Measurements from ENCODE around the gene HOXA5.

Gene HOXA5

DNA sequence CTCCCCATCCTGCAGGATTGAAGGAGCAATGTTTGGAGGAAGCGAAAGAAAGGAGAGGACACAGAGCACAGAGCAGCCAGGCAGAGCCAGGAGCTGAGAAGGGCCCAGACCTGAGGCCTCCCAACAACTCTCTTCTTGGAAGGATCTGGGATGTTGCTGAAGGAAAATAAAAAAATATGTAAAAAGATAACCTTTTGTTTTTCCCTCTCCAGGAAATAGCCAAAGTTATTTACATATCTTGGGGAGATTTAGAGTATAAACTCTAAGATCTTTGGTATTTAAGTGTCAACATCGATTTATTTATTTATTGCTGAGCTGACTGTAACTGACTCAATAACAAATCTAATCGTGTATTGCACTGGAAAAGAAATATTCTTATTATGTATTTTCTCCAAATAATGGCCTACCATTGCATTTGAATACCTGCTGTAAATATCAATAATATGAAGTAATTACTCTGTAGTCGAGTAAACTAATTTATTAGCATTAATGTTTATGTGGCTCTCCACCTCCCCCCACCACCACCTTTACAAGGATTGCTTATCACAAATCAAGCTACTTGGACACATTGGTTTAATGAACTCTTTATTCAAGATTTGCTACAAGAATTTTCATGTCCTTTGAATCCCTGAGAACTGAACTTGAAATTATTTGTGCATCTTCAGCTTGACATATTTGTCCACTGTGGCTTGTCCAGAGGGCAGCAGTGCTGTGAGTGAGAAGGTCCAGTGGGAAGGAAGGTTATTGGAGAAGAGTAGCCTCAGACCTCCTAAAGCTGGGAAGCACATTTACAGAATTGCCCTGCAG, 43.4 kb upstream of the HOXA5 start:
- H3K4me3 ChIP-seq (ENCODE audit: low read depth in 1 of 2, low read length in 2 of 2): no peak overlapping the region
- peaks cover 0 to 44% of the 10 kb centered on the region in 2 donors for H3K4me1 ChIP-seq (ENCODE audit: control insufficient read depth in 1 of 2, insufficient read depth in 2 of 2, low read length in 2 of 2)
- no peaks in the 10 kb centered on the region for H3K36me3 ChIP-seq (ENCODE audit: control insufficient read depth in 1 of 2, insufficient read depth in 2 of 2, low read length in 2 of 2)
- H3K27me3 ChIP-seq (ENCODE audit: low read depth, low read length): peaks cover 97% of the 10 kb centered on the region
- no peak overlapping the region for H3K27ac ChIP-seq (ENCODE audit: low read length)
- peaks cover 0 to 8% of the 10 kb centered on the region in 2 donors for H3K9me3 ChIP-seq (ENCODE audit: control insufficient read depth in 1 of 2, low read length in 2 of 2)

DNA sequence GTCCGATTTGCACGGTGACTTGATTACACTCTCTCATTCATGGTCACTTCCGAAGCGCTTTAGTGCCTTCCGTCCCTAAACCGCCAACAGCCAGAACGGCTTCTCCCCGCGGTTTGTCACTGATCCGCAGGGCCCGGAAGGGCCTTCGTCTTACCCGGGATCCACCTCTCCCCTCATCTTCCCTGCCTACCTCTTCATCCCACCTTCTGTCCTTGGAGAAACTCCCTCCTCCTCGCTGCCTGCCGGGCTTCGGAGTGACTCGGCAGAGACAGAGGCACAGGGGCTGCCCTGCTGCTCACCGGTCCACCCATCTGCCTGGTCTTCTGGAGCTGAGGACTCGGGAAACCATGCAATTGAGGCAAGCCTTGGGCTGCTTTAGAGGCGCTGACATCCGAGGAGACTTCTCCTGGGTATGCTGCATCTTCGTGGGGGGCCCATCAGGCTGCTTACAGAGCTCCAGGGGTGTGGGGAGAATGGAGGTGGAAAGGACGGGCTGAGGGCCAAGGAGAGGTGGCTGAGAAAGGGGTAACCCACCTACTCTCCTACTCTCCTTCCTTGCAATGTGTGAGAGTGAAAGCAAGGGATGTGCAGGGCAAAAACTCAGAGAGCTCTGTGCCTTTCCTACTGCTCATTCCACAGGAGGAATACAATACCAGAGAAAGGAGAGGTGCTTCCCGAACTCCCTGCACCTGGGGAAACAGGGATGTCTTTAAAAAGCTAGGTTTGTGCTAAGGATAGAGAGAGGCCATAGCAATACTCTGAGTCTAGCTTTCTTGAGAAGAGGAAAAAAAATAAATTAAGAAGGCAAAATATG, 42.6 kb upstream of the HOXA5 start:
- Histone ChIP-seq H3K36me3 (ENCODE audit: control insufficient read depth in 1 of 2, insufficient read depth in 2 of 2, low read length in 2 of 2) (no peaks in the 10 kb centered on the region), H3K4me1 (ENCODE audit: control insufficient read depth in 1 of 2, insufficient read depth in 2 of 2, low read length in 2 of 2) (peaks cover 0 to 43% of the 10 kb centered on the region in 2 donors), H3K27me3 (ENCODE audit: low read depth, low read length) (peaks cover 94% of the 10 kb centered on the region), H3K4me3 (ENCODE audit: low read depth in 1 of 2, low read length in 2 of 2) (no peak overlapping the region), H3K9me3 (ENCODE audit: control insufficient read depth in 1 of 2, low read length in 2 of 2) (peaks cover 0 to 8% of the 10 kb centered on the region in 2 donors), H3K27ac (ENCODE audit: low read length) (no peak overlapping the region)

DNA sequence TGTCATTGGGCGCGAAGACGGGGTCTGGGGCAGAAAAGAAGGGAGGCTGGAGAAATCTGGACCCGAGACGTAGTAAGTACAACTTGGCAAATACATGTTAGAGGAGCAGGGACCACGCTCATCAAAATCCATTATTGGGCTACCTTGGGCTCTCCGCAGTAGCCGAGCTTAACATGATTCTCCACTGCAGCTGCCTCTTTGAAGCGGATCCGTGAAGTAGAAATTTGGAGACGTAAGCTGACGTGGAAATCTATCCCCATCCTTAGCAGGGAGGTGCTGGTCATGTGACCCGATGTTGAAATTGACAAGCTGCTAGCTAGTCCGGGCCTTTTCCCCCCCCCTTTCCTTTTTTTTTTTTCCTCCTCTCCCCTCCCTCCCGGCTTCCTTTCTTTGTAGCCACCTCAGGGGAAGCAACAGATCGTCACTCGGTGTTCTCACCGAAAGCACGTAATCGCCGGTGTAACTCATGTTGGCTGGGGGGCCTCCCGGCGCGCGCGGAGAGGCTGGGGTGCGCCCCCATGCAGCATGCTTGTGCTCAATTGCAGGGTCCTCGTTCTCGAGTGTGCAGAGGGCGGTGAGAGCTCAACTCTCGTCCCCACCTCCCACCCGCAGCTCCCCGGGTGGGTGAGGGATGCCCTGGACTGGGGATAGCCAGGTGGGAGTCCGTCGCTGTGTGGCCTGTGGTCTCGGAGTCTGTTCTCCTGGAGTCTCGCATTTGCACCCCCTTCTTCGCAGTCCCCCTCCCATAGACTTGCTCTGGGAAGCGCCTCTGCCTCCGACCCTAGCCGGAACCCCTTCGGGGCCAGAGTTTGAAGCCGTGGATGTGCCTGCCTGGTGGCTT, 41.8 kb upstream of the HOXA5 start, which contains the start of gene HOXA11:
Gene HOXA11 (minus strand): TSS at position 220 of the 841 bp plus-strand sequence. CDS start 88 bp downstream, at position 132.
- Histone ChIP-seq H3K4me1 (ENCODE audit: control insufficient read depth in 1 of 2, insufficient read depth in 2 of 2, low read length in 2 of 2) (peaks cover 0 to 43% of the 10 kb centered on the region in 2 donors), H3K27me3 (ENCODE audit: low read depth, low read length) (peaks cover 94% of the 10 kb centered on the region), H3K9me3 (ENCODE audit: control insufficient read depth in 1 of 2, low read length in 2 of 2) (peaks cover 0 to 8% of the 10 kb centered on the region in 2 donors), H3K27ac (ENCODE audit: low read length) (no peak within 1 kb of the TSS), H3K36me3 (ENCODE audit: control insufficient read depth in 1 of 2, insufficient read depth in 2 of 2, low read length in 2 of 2) (no peaks in the 10 kb centered on the region), H3K4me3 (ENCODE audit: low read depth in 1 of 2, low read length in 2 of 2) (peak within 1 kb of the TSS in 1 of 2 donors; percentile 33)

DNA sequence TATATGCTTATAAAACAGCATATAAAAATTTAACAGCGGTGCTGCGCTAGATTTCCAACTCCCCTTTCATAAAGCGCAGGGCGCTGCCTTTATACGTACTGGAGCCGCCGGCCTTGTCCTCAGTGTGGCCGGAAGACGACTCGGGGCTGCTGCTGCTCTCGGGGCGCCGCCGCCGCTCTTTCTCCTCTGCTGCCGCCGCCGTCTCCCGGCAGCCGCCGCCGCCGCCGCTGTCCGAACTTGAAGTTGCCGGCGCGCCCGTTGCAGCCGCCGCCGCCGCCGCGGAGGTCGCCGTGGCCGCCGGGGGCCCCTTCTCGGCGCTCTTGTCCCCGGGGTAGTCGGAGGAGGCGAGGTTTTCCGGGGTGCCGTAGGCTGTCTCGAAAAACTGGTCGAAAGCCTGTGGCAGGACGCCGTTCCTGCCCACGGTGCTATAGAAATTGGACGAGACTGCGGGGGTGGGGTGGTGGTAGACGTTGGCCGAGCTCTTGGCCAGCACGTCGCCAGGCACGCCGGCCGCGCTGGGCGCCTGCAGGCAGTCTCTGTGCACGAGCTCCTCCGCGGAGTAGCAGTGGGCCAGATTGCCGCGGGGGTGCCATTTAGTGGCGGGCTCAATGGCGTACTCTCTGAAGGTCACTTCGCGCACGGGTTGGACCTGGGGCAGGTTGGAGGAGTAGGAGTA, 41.0 kb upstream of the HOXA5 start:
- no peaks in the 10 kb centered on the region for H3K36me3 ChIP-seq (ENCODE audit: control insufficient read depth in 1 of 2, insufficient read depth in 2 of 2, low read length in 2 of 2)
- H3K4me3 ChIP-seq (ENCODE audit: low read depth in 1 of 2, low read length in 2 of 2): peak overlapping the region in 1 of 2 donors; percentile 33
- peaks cover 0 to 8% of the 10 kb centered on the region in 2 donors for H3K9me3 ChIP-seq (ENCODE audit: control insufficient read depth in 1 of 2, low read length in 2 of 2)
- no peak overlapping the region for H3K27ac ChIP-seq (ENCODE audit: low read length)
- H3K4me1 ChIP-seq (ENCODE audit: control insufficient read depth in 1 of 2, insufficient read depth in 2 of 2, low read length in 2 of 2): peaks cover 2 to 49% of the 10 kb centered on the region in 2 donors
- peaks cover 93% of the 10 kb centered on the region for H3K27me3 ChIP-seq (ENCODE audit: low read depth, low read length)

GRCh38 chr7:27183682-27184336, 40.3 kb upstream of the HOXA5 start:
- Histone ChIP-seq H3K9me3 (ENCODE audit: control insufficient read depth in 1 of 2, low read length in 2 of 2) (peaks cover 0 to 8% of the 10 kb centered on the region in 2 donors), H3K4me1 (ENCODE audit: control insufficient read depth in 1 of 2, insufficient read depth in 2 of 2, low read length in 2 of 2) (peaks cover 4 to 49% of the 10 kb centered on the region in 2 donors), H3K4me3 (ENCODE audit: low read depth in 1 of 2, low read length in 2 of 2) (peak overlapping the region in 1 of 2 donors; percentile 33), H3K27me3 (ENCODE audit: low read depth, low read length) (peaks cover 93% of the 10 kb centered on the region), H3K36me3 (ENCODE audit: control insufficient read depth in 1 of 2, insufficient read depth in 2 of 2, low read length in 2 of 2) (no peaks in the 10 kb centered on the region), H3K27ac (ENCODE audit: low read length) (no peak overlapping the region)

DNA sequence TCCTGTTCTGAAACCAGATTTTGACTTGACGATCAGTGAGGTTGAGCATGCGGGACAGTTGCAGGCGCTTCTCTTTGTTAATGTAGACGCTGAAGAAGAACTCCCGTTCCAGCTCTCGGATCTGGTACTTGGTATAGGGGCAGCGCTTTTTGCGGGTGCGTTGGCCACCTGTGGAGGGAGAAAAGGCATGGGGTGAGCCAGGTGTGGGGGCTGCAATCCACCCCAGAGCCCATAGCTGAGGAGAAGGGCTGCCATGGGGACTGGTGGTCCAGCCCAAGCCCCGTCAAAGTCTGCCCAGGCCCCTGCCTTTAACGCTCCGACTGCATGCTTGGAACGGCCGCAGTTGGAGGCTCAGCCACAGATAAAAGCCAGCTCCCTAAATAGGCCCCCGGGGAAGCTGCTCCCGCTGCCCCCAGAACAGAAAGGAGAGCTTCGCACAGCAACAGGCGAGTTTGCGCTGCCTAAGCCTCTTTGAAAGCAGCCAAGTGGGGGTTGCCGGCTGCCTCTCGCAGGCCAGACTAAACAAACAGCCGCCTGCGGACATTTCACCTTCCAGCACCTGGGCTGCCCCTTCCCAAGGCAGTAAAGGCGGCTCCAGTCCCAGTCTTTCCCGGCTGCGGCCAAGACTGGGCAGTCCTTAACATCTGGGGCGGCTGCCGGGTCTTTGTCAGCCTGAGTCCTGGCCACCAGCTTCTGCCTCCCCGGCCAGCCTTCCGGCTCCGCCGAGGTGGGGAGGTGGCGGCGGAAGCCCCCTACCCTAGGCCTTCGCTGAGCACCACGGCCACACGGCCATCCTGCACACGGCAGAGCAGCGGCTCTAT, 39.6 kb upstream of the HOXA5 start:
- H3K27ac ChIP-seq (ENCODE audit: low read length): no peak overlapping the region
- H3K4me1 ChIP-seq (ENCODE audit: control insufficient read depth in 1 of 2, insufficient read depth in 2 of 2, low read length in 2 of 2): peaks cover 4 to 42% of the 10 kb centered on the region in 2 donors
- H3K36me3 ChIP-seq (ENCODE audit: control insufficient read depth in 1 of 2, insufficient read depth in 2 of 2, low read length in 2 of 2): no peaks in the 10 kb centered on the region
- H3K27me3 ChIP-seq (ENCODE audit: low read depth, low read length): peaks cover 93% of the 10 kb centered on the region
- H3K9me3 ChIP-seq (ENCODE audit: control insufficient read depth in 1 of 2, low read length in 2 of 2): peaks cover 0 to 8% of the 10 kb centered on the region in 2 donors
- no peak overlapping the region for H3K4me3 ChIP-seq (ENCODE audit: low read depth in 1 of 2, low read length in 2 of 2)

GRCh38 chr7:27182285-27182841, 38.9 kb upstream of the HOXA5 start:
- Histone ChIP-seq H3K4me1 (ENCODE audit: control insufficient read depth in 1 of 2, insufficient read depth in 2 of 2, low read length in 2 of 2) (peaks cover 4 to 36% of the 10 kb centered on the region in 2 donors), H3K27me3 (ENCODE audit: low read depth, low read length) (peaks cover 93% of the 10 kb centered on the region), H3K9me3 (ENCODE audit: control insufficient read depth in 1 of 2, low read length in 2 of 2) (peaks cover 0 to 8% of the 10 kb centered on the region in 2 donors), H3K27ac (ENCODE audit: low read length) (no peak overlapping the region), H3K36me3 (ENCODE audit: control insufficient read depth in 1 of 2, insufficient read depth in 2 of 2, low read length in 2 of 2) (no peaks in the 10 kb centered on the region), H3K4me3 (ENCODE audit: low read depth in 1 of 2, low read length in 2 of 2) (no peak overlapping the region)

DNA sequence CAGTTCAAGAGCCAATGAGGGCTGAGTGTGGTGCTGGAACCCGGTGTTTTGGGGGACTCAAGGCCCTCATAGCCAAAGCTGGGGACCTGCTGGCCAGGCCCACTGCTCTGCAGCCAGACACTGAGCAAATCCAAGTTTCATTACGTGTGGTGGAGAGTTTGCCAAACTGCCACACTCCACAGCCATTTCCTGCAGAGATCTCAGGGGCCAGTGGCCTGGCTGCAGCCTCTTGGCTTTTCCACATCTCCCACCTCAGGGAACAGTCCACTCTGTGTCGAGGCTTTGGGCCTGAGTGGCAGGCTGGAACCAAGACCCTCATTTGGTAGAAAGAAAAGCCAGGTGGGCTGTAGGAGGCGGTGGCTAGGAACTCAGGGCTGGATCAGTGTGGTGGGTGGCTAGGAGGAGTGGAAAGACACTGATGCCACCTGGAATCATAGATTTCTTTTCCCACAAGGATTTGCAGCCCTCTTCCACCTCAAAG, 38.4 kb upstream of the HOXA5 start:
- Histone ChIP-seq H3K36me3 (ENCODE audit: control insufficient read depth in 1 of 2, insufficient read depth in 2 of 2, low read length in 2 of 2) (no peaks in the 10 kb centered on the region), H3K27me3 (ENCODE audit: low read depth, low read length) (peaks cover 92% of the 10 kb centered on the region), H3K4me1 (ENCODE audit: control insufficient read depth in 1 of 2, insufficient read depth in 2 of 2, low read length in 2 of 2) (peaks cover 4 to 36% of the 10 kb centered on the region in 2 donors), H3K27ac (ENCODE audit: low read length) (no peak overlapping the region), H3K9me3 (ENCODE audit: control insufficient read depth in 1 of 2, low read length in 2 of 2) (peaks cover 0 to 5% of the 10 kb centered on the region in 2 donors), H3K4me3 (ENCODE audit: low read depth in 1 of 2, low read length in 2 of 2) (no peak overlapping the region)
